GM12878 (cell line): ENCODE measurements around the gene NUDT16. TPM values are rescaled to one million over a fixed set of nuclear protein-coding genes. Genes with fewer than 3 reads are reported as not detected.

ENCODE experiments used
- ATAC-seq: fragments of 200-7000 bp; cut with Tn5 transposase; 3 replicates; pipeline ENCODE4 v1.9.1; 2020; ENCODE audit warnings: mild to moderate bottlenecking, moderate library complexity
- BruUV-seq: library from RNA; stranded (reverse); fragments of 400-500 nt; replicated peaks from 2 replicates; lab custom pipeline; 2021; lab: Mats Ljungman, UMichigan
- CTCF ChIA-PET: fragments of 300-600 bp; sonication (Branson Sonifier 250); formaldehyde crosslinking; extraction: SDS; loops from one replicate; lab custom pipeline; 2021; ENCODE audit warnings: inconsistent platforms; lab: Yijun Ruan, JAX
- POLR2A ChIA-PET: fragments of 350-600 bp; formaldehyde crosslinking; extraction: SDS; loops from one replicate; lab custom pipeline; 2021; ENCODE audit warnings: inconsistent platforms; lab: Charles Lee
- RAD21 ChIA-PET: fragments of 300-600 bp; sonication (Branson Sonifier 250); formaldehyde crosslinking; loops from one replicate; lab custom pipeline; 2023; ENCODE audit warnings: antibody characterized with exemption; ENCODE audit not compliant: unreplicated experiment; lab: Charles Lee
- SMC1A ChIA-PET: fragments of 300-600 bp; sonication (Branson Sonifier 250); formaldehyde crosslinking; loops from one replicate; lab custom pipeline; 2023; ENCODE audit not compliant: unreplicated experiment, uncharacterized antibody; lab: Charles Lee
- DNase-seq: peaks from one replicate; pipeline ENCODE4 v3.0.0-alpha.2; 2011; ENCODE audit warnings: low read depth, low spot score
- FAIRE-seq: peaks from 3 replicates; lab custom pipeline; 2011; peaks lifted over from hg19 to GRCh38; lab: Jason Lieb, UNC
- H2AFZ ChIP-seq: 2 replicates; pipeline ENCODE4 v1.6.0; 2011; ENCODE audit warnings: low read depth, low read length, control low read depth; ENCODE audit not compliant: control insufficient read depth
- H3K27ac ChIP-seq: 2 replicates; pipeline ENCODE4 v1.5.1; 2011; ENCODE audit warnings: control low read depth; ENCODE audit not compliant: control insufficient read depth, insufficient read depth
- H3K27me3 ChIP-seq, 2 experiments: replicated peaks in 1 of 2; 2 replicates each; pipeline versions ENCODE4 v1.6.0 to v1.6.1; 2011; ENCODE audit warnings: low read length in 1 of 2; ENCODE audit not compliant: control insufficient read depth in 2 of 2, insufficient read depth in 2 of 2
- H3K36me3 ChIP-seq, 2 experiments: 2 replicates each; pipeline ENCODE4 v1.5.1; 2011; ENCODE audit warnings: low read length in 1 of 2; ENCODE audit not compliant: control insufficient read depth in 2 of 2, insufficient read depth in 2 of 2
- H3K4me1 ChIP-seq: 2 replicates; pipeline ENCODE4 v1.6.1; 2011; ENCODE audit warnings: mild to moderate bottlenecking, low read length, moderate library complexity, mixed read lengths; ENCODE audit not compliant: control insufficient read depth, insufficient read depth
- H3K4me2 ChIP-seq: 2 replicates; pipeline ENCODE4 v1.6.0; 2011; ENCODE audit warnings: control low read depth; ENCODE audit not compliant: control insufficient read depth, insufficient read depth
- H3K4me3 ChIP-seq: fragments of 200-600 bp; sonication (generic); 2 replicates; pipeline ENCODE4 v1.5.1; 2016
- H3K79me2 ChIP-seq: 2 replicates; pipeline ENCODE4 v1.6.0; 2011; ENCODE audit warnings: low read length; ENCODE audit not compliant: control insufficient read depth, insufficient read depth
- H3K9ac ChIP-seq: 2 replicates; pipeline ENCODE4 v1.8.0; 2011; ENCODE audit warnings: low read length, control low read depth, mixed read lengths; ENCODE audit not compliant: control insufficient read depth, insufficient read depth
- H3K9me3 ChIP-seq: replicated peaks from 3 replicates; pipeline ENCODE4 v1.5.1; 2011; ENCODE audit warnings: mild to moderate bottlenecking, low read length; ENCODE audit not compliant: control insufficient read depth, insufficient read depth
- H4K20me1 ChIP-seq: 2 replicates; pipeline ENCODE4 v1.6.0; 2011; ENCODE audit not compliant: control insufficient read depth, insufficient read depth
- SMAD5 ChIP-seq: IDR thresholded peaks from 2 replicates; pipeline ENCODE4 v1.6.1; 2016; ENCODE audit warnings: antibody characterized with exemption, low read depth
- SPI1 ChIP-seq: IDR thresholded peaks from 2 replicates; pipeline ENCODE4 v1.6.1; 2011; ENCODE audit warnings: low read depth, mild to moderate bottlenecking, low read length, moderate library complexity, borderline replicate concordance; ENCODE audit not compliant: insufficient read depth
- WGBS: methylation state at CpG from one replicate; pipeline ENCODE4 v1.1.6; 2016; ENCODE audit warnings: low lambda C conversion rate; ENCODE audit not compliant: insufficient replicate concordance, insufficient coverage; ENCODE audit errors: missing lambda C conversion rate; 5-methylcytosine and 5-hydroxymethylcytosine counted together
- in situ Hi-C: fragments of 300-500 bp; cut with MboI; formaldehyde crosslinking; loops from 9 replicates; pipeline ENCODE4 v1.14.3; 2018; ENCODE audit warnings: mixed read lengths
- intact Hi-C: fragments of 100-400 bp; cut with micrococcal nuclease; formaldehyde crosslinking; loops from one replicate; pipeline ENCODE4 v1.14.2; 2022; ENCODE audit not compliant: unreplicated experiment
- polyA plus RNA-seq, 11 experiments: library from polyadenylated mRNA; depleted of rRNA in 4 of 11; unstranded in 6 of 11; stranded (reverse) in 5 of 11; fragments of >200 nt; fragmentation: Nextera tagmentation in 4 of 11; fragmentation: Illumina TruSeq in 1 of 11; extraction: Ambion mirVana in 4 of 11; extraction: Trizol in 1 of 11; gene quantifications; 1 replicate in 1 of 11; 2 replicates in 10 of 11; pipeline versions ENCODE4 v1.2.1 to v1.2.3, GENCODE V29; 2011 to 2016; ENCODE audit warnings: inconsistent platforms in 2 of 11, missing spikeins in 2 of 11, low read depth in 1 of 11
- total RNA-seq, 4 experiments: library from RNA; depleted of rRNA in 3 of 4; stranded (reverse); fragments of >200 nt in 3 of 4; fragmentation: Illumina TruSeq in 1 of 4; extraction: Trizol in 1 of 4; gene quantifications; 2 replicates each; pipeline versions ENCODE4 v1.2.1 to v1.2.3, GENCODE V29; 2013 to 2021
- TF ChIP-seq, protein P1 (sequence below), 3 experiments: IDR thresholded peaks in 2 of 3; conservative IDR thresholded peaks in 1 of 3; 2 replicates each; pipeline ENCODE4 v1.5.1; 2011; ENCODE audit warnings: low read depth in 3 of 3, low read length in 3 of 3, mild to moderate bottlenecking in 3 of 3, control low read depth in 2 of 3, moderate library complexity in 2 of 3, inconsistent platforms in 1 of 3, mixed read lengths in 1 of 3; ENCODE audit not compliant: control insufficient read depth in 2 of 3, insufficient read depth in 1 of 3; ENCODE audit errors: extremely low read depth in 1 of 3

Gene NUDT16
- total and polyA plus RNA-seq, 10 of the 15 experiments (the other 5 are each of a cell fraction or from before 2014, with no cell fraction given), result 1.4 to 16.6 (median 10.4) TPM

DNA sequence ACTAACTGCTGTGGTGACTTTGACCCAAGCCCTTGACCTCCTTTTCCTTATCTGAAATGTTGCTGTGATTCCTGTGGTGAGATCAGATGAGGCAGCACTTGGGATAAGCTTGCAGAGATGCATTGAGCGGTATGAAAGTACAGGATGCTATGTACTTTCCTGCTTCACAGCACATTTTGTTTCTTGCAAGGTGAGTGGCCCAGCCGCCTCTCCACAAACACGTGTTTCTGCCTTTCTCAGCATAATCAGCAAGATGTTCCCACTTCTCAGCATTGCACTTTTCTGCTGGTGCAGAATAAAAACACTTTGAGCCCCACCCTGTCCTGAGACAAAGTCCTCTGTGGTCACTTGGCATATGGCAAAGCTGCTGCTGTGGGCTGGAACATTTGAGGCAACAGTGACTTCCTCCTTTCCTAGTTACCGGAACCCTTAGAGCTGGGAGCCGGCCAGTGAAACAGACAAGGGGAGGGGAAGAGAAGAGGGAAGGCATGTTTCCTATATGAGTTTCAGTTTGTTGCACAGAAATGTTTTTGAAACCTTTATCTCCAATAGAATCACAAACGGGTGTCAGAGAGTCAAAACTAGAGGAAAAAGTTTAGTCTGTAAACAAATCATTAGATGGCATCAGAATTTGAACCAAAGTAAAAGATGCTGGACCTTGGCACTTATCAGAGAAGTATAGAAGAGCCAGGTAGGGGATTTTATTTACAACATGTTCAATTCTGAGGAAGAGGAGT, 5.0 kb downstream of the NUDT16 start:
- ChIA-PET POLR2A (no interaction called here), SMC1A (interaction anchor here (1.5 kb wide), 1 partner anchor 11 kb away, joined by 4 read pairs; no protein-coding TSS in a partner anchor), CTCF (interaction anchor here (1.1 kb wide), 1 partner anchor 8 kb away, joined by 3 read pairs; no protein-coding TSS in a partner anchor), RAD21 (no interaction called here)
- H3K4me3 ChIP-seq, result no peak overlapping the region
- in situ Hi-C loops (no loop called here), intact Hi-C loops (no loop called here)
- no peaks in the 10 kb centered on the region for H3K9me3 ChIP-seq
- DNase-seq (no peak), ATAC-seq (no peak), FAIRE-seq (no peak)
- H3K79me2 ChIP-seq, result peaks cover 5% of the 10 kb centered on the region
- 41% methylated on average over 6 of the region's 6 CpGs for whole genome bisulfite sequencing
- no peak overlapping the region for H3K9ac ChIP-seq
- no peak overlapping the region; the same call in 1 of the 2 replicates for H3K4me2 ChIP-seq
- no TSS peak for BruUV-seq
- peak; percentile 34; the same call in 1 of the 2 replicates for TF ChIP-seq SPI1
- TF ChIP-seq SMAD5, result no peak
- TF ChIP-seq, protein P1, sequence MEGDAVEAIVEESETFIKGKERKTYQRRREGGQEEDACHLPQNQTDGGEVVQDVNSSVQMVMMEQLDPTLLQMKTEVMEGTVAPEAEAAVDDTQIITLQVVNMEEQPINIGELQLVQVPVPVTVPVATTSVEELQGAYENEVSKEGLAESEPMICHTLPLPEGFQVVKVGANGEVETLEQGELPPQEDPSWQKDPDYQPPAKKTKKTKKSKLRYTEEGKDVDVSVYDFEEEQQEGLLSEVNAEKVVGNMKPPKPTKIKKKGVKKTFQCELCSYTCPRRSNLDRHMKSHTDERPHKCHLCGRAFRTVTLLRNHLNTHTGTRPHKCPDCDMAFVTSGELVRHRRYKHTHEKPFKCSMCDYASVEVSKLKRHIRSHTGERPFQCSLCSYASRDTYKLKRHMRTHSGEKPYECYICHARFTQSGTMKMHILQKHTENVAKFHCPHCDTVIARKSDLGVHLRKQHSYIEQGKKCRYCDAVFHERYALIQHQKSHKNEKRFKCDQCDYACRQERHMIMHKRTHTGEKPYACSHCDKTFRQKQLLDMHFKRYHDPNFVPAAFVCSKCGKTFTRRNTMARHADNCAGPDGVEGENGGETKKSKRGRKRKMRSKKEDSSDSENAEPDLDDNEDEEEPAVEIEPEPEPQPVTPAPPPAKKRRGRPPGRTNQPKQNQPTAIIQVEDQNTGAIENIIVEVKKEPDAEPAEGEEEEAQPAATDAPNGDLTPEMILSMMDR (IDR thresholded peaks at IDR 0.05 in 2 of 3, conservative IDR thresholded peaks at IDR 0.05 in 1 of 3; ENCODE audit: control insufficient read depth in 2 of 3, extremely low read depth in 1 of 3, insufficient read depth in 1 of 3, low read depth in 3 of 3, low read length in 3 of 3), result no peak
- H3K36me3 ChIP-seq, result no peaks in the 10 kb centered on the region; a peak in 1 of 4 replicates
- no peak overlapping the region for H2AFZ ChIP-seq
- no peaks in the 10 kb centered on the region for H4K20me1 ChIP-seq
- no peaks in the 10 kb centered on the region for H3K27me3 ChIP-seq
- peaks cover 7% of the 10 kb centered on the region; the same call in 1 of the 2 replicates for H3K4me1 ChIP-seq
- H3K27ac ChIP-seq, result no peak overlapping the region
